ENCODE results near the gene TALDO1.

The TALDO1 gene

GRCh38 chr11:704781-705645, 42.3 kb upstream of the TALDO1 start:
- no peak overlapping the region for H3K27ac ChIP-seq (ENCODE audit: low read depth, low read length)
- H3F3A ChIP-seq (ENCODE audit: control insufficient read depth, insufficient read depth) = 0 out of 2 replicates have a peak, but pooled peaks cover 3% of the 10 kb centered on the region

GRCh38 chr11:705646-706438, 41.4 kb upstream of the TALDO1 start, which contains the start of gene EPS8L2:
Gene EPS8L2, plus strand, starts transcription at chr11:706231. Its CDS starts 3,177 bp downstream, at chr11:709408.
- Histone ChIP-seq H4K20me1 (ENCODE audit: control insufficient read depth, insufficient read depth, low read depth, low read length) (peaks cover 3% of the 10 kb centered on the region; the same call in 1 of the 2 replicates), H3K36me3 (ENCODE audit: control insufficient read depth, low read length) (peaks cover 2% of the 10 kb centered on the region; the same call in 1 of the 2 replicates), H3K4me3 (ENCODE audit: low read length) (no peak within 1 kb of the TSS), H3K79me2 (ENCODE audit: control insufficient read depth, low read length) (no peaks in the 10 kb centered on the region), H3K27me3 (ENCODE audit: control insufficient read depth, low read length) (peaks cover 40% of the 10 kb centered on the region), H3K4me2 (ENCODE audit: low read length) (no peak within 1 kb of the TSS), H3K9me3 (ENCODE audit: control insufficient read depth, insufficient read depth, low read length) (no peaks in the 10 kb centered on the region), H3K27ac (ENCODE audit: low read depth, low read length) (no peak within 1 kb of the TSS), H3K4me1 (ENCODE audit: control insufficient read depth, low read length) (0 out of 2 replicates have a peak, but pooled peaks cover 4% of the 10 kb centered on the region), H3F3A (ENCODE audit: control insufficient read depth, insufficient read depth) (0 out of 2 replicates have a peak, but pooled peaks cover 3% of the 10 kb centered on the region), H3K9me2 (replicated peaks; ENCODE audit: control insufficient read depth, low read length) (no peaks in the 10 kb centered on the region)
- TF ChIP-seq CTCF (IDR thresholded peaks at IDR 0.05; ENCODE audit: low read depth, low read length, poor library complexity, severe bottlenecking) = no peak
- TF ChIP-seq EZH2phosphoT487 (IDR thresholded peaks at IDR 0.05; ENCODE audit: borderline replicate concordance, low read length) = no peak

More at GRCh38 chr11:704781-705645, 42.3 kb upstream of the TALDO1 start:
- Histone ChIP-seq H3K4me2 (ENCODE audit: low read length) (no peak overlapping the region), H3K9me2 (replicated peaks; ENCODE audit: control insufficient read depth, low read length) (no peaks in the 10 kb centered on the region), H3K4me3 (ENCODE audit: low read length) (no peak overlapping the region), H3K4me1 (ENCODE audit: control insufficient read depth, low read length) (no peaks in the 10 kb centered on the region), H3K79me2 (ENCODE audit: control insufficient read depth, low read length) (no peaks in the 10 kb centered on the region), H3K36me3 (ENCODE audit: control insufficient read depth, low read length) (peaks cover 2% of the 10 kb centered on the region; the same call in 1 of the 2 replicates), H4K20me1 (ENCODE audit: control insufficient read depth, insufficient read depth, low read depth, low read length) (peaks cover 3% of the 10 kb centered on the region; the same call in 1 of the 2 replicates), H3K9me3 (ENCODE audit: control insufficient read depth, insufficient read depth, low read length) (no peaks in the 10 kb centered on the region), H3K27me3 (ENCODE audit: control insufficient read depth, low read length) (peaks cover 32% of the 10 kb centered on the region)
- no peak for TF ChIP-seq CTCF (IDR thresholded peaks at IDR 0.05; ENCODE audit: low read depth, low read length, poor library complexity, severe bottlenecking)

- Histone ChIP-seq H3K4me2 (ENCODE audit: low read length) (no peak overlapping the region), H4K20me1 (ENCODE audit: control insufficient read depth, insufficient read depth, low read depth, low read length) (peaks cover 3% of the 10 kb centered on the region; the same call in 1 of the 2 replicates), H3K79me2 (ENCODE audit: control insufficient read depth, low read length) (no peaks in the 10 kb centered on the region), H3K36me3 (ENCODE audit: control insufficient read depth, low read length) (peaks cover 2% of the 10 kb centered on the region; the same call in 1 of the 2 replicates), H3K9me2 (replicated peaks; ENCODE audit: control insufficient read depth, low read length) (no peaks in the 10 kb centered on the region), H3K4me1 (ENCODE audit: control insufficient read depth, low read length) (0 out of 2 replicates have a peak, but pooled peaks cover 4% of the 10 kb centered on the region), H3K9me3 (ENCODE audit: control insufficient read depth, insufficient read depth, low read length) (no peaks in the 10 kb centered on the region), H3K27ac (ENCODE audit: low read depth, low read length) (no peak overlapping the region), H3K4me3 (ENCODE audit: low read length) (no peak overlapping the region), H3F3A (ENCODE audit: control insufficient read depth, insufficient read depth) (0 out of 2 replicates have a peak, but pooled peaks cover 3% of the 10 kb centered on the region), H3K27me3 (ENCODE audit: control insufficient read depth, low read length) (peaks cover 41% of the 10 kb centered on the region)
- TF ChIP-seq EZH2phosphoT487 (IDR thresholded peaks at IDR 0.05; ENCODE audit: borderline replicate concordance, low read length) = no peak
Measured at GRCh38 chr11:706439-706956, 40.8 kb upstream of the TALDO1 start.

All from DOHH2 (cell line).